HTERT RPE-1 (cell line): ENCODE measurements around the gene DDX11.
"Not testable (repeated sequence)": the region's sequence is repeated elsewhere in the genome, so short reads cannot be mapped to it uniquely, and the experiment has no call there.

Experiments
- in situ Hi-C: fragments of 300-500 bp; cut with MboI; formaldehyde crosslinking; loops from 4 replicates; pipeline ENCODE4 v1.14.3; 2020; ENCODE audit warnings: low sequenced_read_pairs

The DDX11 gene

GRCh38 chr12:31066196-31066595 lies 7.5 kb upstream of the DDX11 start:
- in situ Hi-C loops = not testable (repeated sequence)

- in situ Hi-C loops = not testable (repeated sequence)
These were observed 6.0 kb upstream of the DDX11 start for GRCh38 chr12:31067656-31068055.

- in situ Hi-C loops = not testable (repeated sequence)
These were observed 2.5 kb upstream of the DDX11 start for GRCh38 chr12:31070971-31071740.

- in situ Hi-C loops = not testable (repeated sequence)
These were observed 698 bp upstream of the DDX11 start for GRCh38 chr12:31072962-31073361.

GRCh38 chr12:31074333-31074874 lies 744 bp downstream of the DDX11 start:
- in situ Hi-C loops = not testable (repeated sequence)

GRCh38 chr12:31076150-31076549 lies 2.5 kb downstream of the DDX11 start:
- in situ Hi-C loops = not testable (repeated sequence)

- in situ Hi-C loops = not testable (repeated sequence)
These were observed 3.4 kb downstream of the DDX11 start for GRCh38 chr12:31077095-31077494.

GRCh38 chr12:31077998-31078397 lies 4.3 kb downstream of the DDX11 start:
- in situ Hi-C loops = not testable (repeated sequence)

GRCh38 chr12:31079421-31079820 lies 5.8 kb downstream of the DDX11 start:
- in situ Hi-C loops = not testable (repeated sequence)

- in situ Hi-C loops = not testable (repeated sequence)
These were observed 6.6 kb downstream of the DDX11 start for GRCh38 chr12:31080221-31080620.

- in situ Hi-C loops = not testable (repeated sequence)
These were observed 7.6 kb downstream of the DDX11 start for GRCh38 chr12:31081274-31081673.

GRCh38 chr12:31084241-31084640 lies 10.6 kb downstream of the DDX11 start:
- in situ Hi-C loops = not testable (repeated sequence)

- in situ Hi-C loops = not testable (repeated sequence)
These were observed 12.4 kb downstream of the DDX11 start for GRCh38 chr12:31086032-31086431.

- in situ Hi-C loops = not testable (repeated sequence)
These were observed 13.8 kb downstream of the DDX11 start for GRCh38 chr12:31087486-31087885.

- in situ Hi-C loops = not testable (repeated sequence)
These were observed 14.3 kb downstream of the DDX11 start for GRCh38 chr12:31087956-31088355.

- in situ Hi-C loops = no loop called here
These were observed 15.4 kb downstream of the DDX11 start for GRCh38 chr12:31089072-31089471.

GRCh38 chr12:31091629-31092028 lies 18.0 kb downstream of the DDX11 start:
- in situ Hi-C loops = not testable (repeated sequence)

- in situ Hi-C loops = not testable (repeated sequence)
These were observed 19.1 kb downstream of the DDX11 start for GRCh38 chr12:31092718-31093117.

GRCh38 chr12:31095080-31095860 lies 21.6 kb downstream of the DDX11 start:
- in situ Hi-C loops = not testable (repeated sequence)

- in situ Hi-C loops = not testable (repeated sequence)
These were observed 22.8 kb downstream of the DDX11 start for GRCh38 chr12:31096251-31097065.

- in situ Hi-C loops = not testable (repeated sequence)
These were observed 24.2 kb downstream of the DDX11 start for GRCh38 chr12:31097819-31098218.
